Stimulated activated CD4-positive, alpha-beta T cell treated with anti-CD3 and anti-CD28 coated beads, TNF-alpha, amount 100 ng/mL, for 48 hours (primary cell): ENCODE data around the gene GPHN.

ENCODE experiments used
- DNase-seq, 3 donors: peaks; one replicate each; pipeline ENCODE4 v3.0.0-alpha.2; 2020; ENCODE audit warnings: low read depth in 3 of 3

Gene GPHN

GRCh38 chr14:67162385-67162784 is 654.4 kb downstream of the GPHN start:
- DNase-seq = no peak

- DNase-seq = no peak
Measured at GRCh38 chr14:67166450-67166853, 658.5 kb downstream of the GPHN start.

GRCh38 chr14:67167420-67168109 is 659.6 kb downstream of the GPHN start:
- no peak for DNase-seq

- no peak for DNase-seq
Measured at GRCh38 chr14:67168110-67168441, 660.1 kb downstream of the GPHN start.

- no peak for DNase-seq
Measured at GRCh38 chr14:67170660-67171059, 662.7 kb downstream of the GPHN start.

GRCh38 chr14:67172056-67172455 is 664.1 kb downstream of the GPHN start:
- no peak for DNase-seq

- no peak for DNase-seq
Measured at GRCh38 chr14:67172520-67172919, 664.6 kb downstream of the GPHN start.

GRCh38 chr14:67173719-67174118 is 665.8 kb downstream of the GPHN start:
- DNase-seq = no peak

GRCh38 chr14:67186172-67186768 is 678.3 kb downstream of the GPHN start:
- no peak for DNase-seq

- no peak for DNase-seq
Measured at GRCh38 chr14:67186789-67187584, 679.0 kb downstream of the GPHN start.

GRCh38 chr14:67187826-67188225 is 679.9 kb downstream of the GPHN start:
- DNase-seq = no peak

GRCh38 chr14:67188326-67188725 is 680.4 kb downstream of the GPHN start:
- DNase-seq = no peak

- no peak for DNase-seq
Measured at GRCh38 chr14:67191768-67192290, 683.9 kb downstream of the GPHN start.

- no peak for DNase-seq
Measured at GRCh38 chr14:67192366-67192765, 684.4 kb downstream of the GPHN start.

- no peak for DNase-seq
Measured at GRCh38 chr14:67195279-67195678, 687.3 kb downstream of the GPHN start.

- no peak for DNase-seq
Measured at GRCh38 chr14:67199016-67199415, 691.1 kb downstream of the GPHN start.

GRCh38 chr14:67207810-67208209 is 699.9 kb downstream of the GPHN start:
- no peak for DNase-seq

GRCh38 chr14:67218126-67218525 is 710.2 kb downstream of the GPHN start:
- no peak for DNase-seq

- no peak for DNase-seq
Measured at GRCh38 chr14:67221248-67221981, 713.5 kb downstream of the GPHN start.

GRCh38 chr14:67221982-67222328 is 714.0 kb downstream of the GPHN start:
- DNase-seq = no peak

- no peak for DNase-seq
Measured at GRCh38 chr14:67225523-67225922, 717.6 kb downstream of the GPHN start.

GRCh38 chr14:67228325-67228984 is 720.5 kb downstream of the GPHN start:
- no peak for DNase-seq
